ENCODE data around the gene RNF175.
A peak's percentile ranks its signal among the peaks of the same experiment; 100 is the strongest.

RNF175 gene

GRCh38 chr4:153785910-153786721 is 26.3 kb upstream of the RNF175 start:
- TF ChIP-seq, protein P1, sequence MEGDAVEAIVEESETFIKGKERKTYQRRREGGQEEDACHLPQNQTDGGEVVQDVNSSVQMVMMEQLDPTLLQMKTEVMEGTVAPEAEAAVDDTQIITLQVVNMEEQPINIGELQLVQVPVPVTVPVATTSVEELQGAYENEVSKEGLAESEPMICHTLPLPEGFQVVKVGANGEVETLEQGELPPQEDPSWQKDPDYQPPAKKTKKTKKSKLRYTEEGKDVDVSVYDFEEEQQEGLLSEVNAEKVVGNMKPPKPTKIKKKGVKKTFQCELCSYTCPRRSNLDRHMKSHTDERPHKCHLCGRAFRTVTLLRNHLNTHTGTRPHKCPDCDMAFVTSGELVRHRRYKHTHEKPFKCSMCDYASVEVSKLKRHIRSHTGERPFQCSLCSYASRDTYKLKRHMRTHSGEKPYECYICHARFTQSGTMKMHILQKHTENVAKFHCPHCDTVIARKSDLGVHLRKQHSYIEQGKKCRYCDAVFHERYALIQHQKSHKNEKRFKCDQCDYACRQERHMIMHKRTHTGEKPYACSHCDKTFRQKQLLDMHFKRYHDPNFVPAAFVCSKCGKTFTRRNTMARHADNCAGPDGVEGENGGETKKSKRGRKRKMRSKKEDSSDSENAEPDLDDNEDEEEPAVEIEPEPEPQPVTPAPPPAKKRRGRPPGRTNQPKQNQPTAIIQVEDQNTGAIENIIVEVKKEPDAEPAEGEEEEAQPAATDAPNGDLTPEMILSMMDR (IDR thresholded peaks at IDR 0.05; ENCODE audit: insufficient read depth, missing control alignments), result peak; percentile 75
- FAIRE-seq (peak; percentile 93), DNase-seq (ENCODE audit: insufficient read length, low spot score) (no peak)

DNA sequence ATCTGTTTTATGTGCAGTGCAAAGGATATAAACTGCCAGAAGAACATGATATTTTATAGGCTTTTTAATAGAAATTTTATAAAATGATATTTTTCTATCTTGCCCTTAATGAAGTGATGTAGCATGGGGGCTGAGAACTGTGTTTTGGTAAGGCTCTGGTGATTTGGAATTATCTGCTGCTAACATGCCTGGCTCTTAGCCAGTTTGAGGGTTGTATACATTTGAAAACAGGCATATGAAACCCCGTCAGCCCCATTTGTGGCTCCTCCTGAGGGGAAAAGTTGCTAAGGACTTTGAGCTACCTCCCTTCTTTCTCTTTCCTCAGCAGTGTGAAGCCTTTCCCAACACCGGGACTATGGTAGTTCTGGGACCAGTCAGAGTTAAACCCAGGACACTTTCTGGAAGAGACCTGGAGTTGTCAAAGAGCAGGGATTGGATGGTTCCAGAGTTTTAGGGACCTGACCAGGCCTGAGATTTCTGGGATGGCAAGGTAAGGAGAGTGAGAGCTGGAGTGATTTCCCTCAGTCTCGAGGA is 24.4 kb upstream of the RNF175 start:
- DNase-seq (ENCODE audit: insufficient read length, low spot score) (no peak), FAIRE-seq (no peak)
- TF ChIP-seq, protein P1 (IDR thresholded peaks at IDR 0.05; ENCODE audit: insufficient read depth, missing control alignments), result no peak

DNA sequence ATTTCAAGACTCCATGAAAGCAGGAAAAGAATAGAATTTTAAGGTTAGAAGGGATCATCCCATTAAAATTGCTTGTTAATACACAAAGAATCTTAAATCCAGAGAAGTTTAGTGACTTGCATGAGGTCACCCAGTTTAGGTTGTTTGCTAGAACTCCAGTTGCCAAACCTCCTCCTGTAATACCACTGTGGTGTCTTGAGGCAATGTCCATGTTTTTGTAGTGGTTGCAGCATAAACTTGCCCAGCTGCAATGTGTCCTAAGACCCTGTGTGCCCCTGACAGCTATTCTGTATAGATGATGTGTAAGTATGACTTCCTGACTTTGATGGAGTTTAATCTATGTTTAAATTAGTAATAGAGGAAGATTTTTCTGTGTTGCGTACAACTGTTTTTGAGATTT is 22.8 kb upstream of the RNF175 start:
- TF ChIP-seq, protein P1 (IDR thresholded peaks at IDR 0.05; ENCODE audit: insufficient read depth, missing control alignments), result no peak
- no peak for FAIRE-seq
- DNase-seq (ENCODE audit: insufficient read length, low spot score), result no peak

DNA sequence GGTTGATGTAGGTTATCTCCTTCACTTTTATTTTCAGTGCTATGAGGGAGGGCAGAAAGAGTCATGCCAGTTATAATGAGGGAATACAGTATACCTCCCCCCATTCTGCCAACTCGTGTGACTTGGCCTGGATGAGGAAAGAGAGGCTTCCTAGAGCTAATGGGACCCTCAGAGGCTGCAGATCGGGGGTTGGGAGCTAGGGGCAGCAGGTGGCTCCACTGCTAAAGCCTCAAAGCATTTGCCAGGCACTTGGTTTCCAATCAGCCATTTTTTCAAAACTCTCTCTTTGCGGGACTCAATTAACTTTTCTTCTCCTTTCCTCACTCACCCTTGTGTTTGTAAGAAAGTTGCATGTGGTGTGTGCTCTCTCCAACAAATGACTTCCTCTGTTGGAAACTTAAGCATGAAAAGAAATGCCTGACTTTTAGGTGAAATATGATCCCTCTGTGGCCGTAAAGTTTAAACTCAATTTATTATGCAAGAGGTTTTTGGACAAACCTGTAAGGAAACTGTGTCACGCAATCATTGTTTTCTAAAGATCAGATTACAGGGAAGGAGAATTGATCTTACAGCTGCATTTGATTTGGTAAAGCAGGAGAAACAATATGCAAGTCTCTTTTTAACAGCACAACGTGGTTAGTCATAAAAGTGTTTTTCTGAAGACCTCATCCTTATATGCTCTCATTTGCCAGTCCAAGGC is 22.0 kb upstream of the RNF175 start:
- FAIRE-seq, result no peak
- no peak for DNase-seq (ENCODE audit: insufficient read length, low spot score)
- TF ChIP-seq, protein P1 (IDR thresholded peaks at IDR 0.05; ENCODE audit: insufficient read depth, missing control alignments), result no peak

GRCh38 chr4:153781280-153781679 is 21.5 kb upstream of the RNF175 start:
- no peak for FAIRE-seq
- TF ChIP-seq, protein P1 (IDR thresholded peaks at IDR 0.05; ENCODE audit: insufficient read depth, missing control alignments), result no peak

GRCh38 chr4:153780876-153781275 is 21.1 kb upstream of the RNF175 start:
- TF ChIP-seq, protein P1 (IDR thresholded peaks at IDR 0.05; ENCODE audit: insufficient read depth, missing control alignments), result no peak
- FAIRE-seq (no peak), DNase-seq (ENCODE audit: insufficient read length, low spot score) (no peak)

More at GRCh38 chr4:153781280-153781679, 21.5 kb upstream of the RNF175 start:
- no peak for DNase-seq (ENCODE audit: insufficient read length, low spot score)

All from D721Med (cell line).